ENCODE results near the gene ETNK2. TPM values are rescaled to one million over a fixed set of nuclear protein-coding genes. Genes with fewer than 3 reads are reported as not detected.
A peak's percentile ranks its signal among the peaks of the same experiment; 100 is the strongest.

Gene ETNK2
- total RNA-seq, 2 donors from 2014 or later = 4.0 to 15.8 TPM

- Histone ChIP-seq H3K9me3 (no peaks in the 10 kb centered on the region), H3K27me3 (no peaks in the 10 kb centered on the region), H3K4me1 (peaks cover 3% of the 10 kb centered on the region), H3K4me3 (no peak overlapping the region), H3K36me3 (replicated peaks in 1 of 2; ENCODE audit: insufficient read depth in 1 of 2, low read depth in 2 of 2) (peaks cover 0 to 2% of the 10 kb centered on the region in 2 donors), H3K27ac (no peak overlapping the region)
- TF ChIP-seq POLR2A (IDR thresholded peaks at IDR 0.05) = no peak
- no peak for TF ChIP-seq CTCF (IDR thresholded peaks at IDR 0.05)
- ATAC-seq (no peak), DNase-seq (no peak)
- 95 to 100% methylated on average over 1 to 2 of the region's 2 CpGs for WGBS, 2 donors
- intact Hi-C loops (cut with DNase I) = no loop called here
Observed at GRCh38 chr1:204136814-204137213, 15.0 kb downstream of the ETNK2 start.

GRCh38 chr1:204134103-204134502, 17.7 kb downstream of the ETNK2 start:
- ATAC-seq (no peak), DNase-seq (no peak)
- 79 to 81% methylated on average over 7 to 11 of the region's 11 CpGs for WGBS, 2 donors
- no peaks in the 10 kb centered on the region for H3K27me3 ChIP-seq
- H3K9me3 ChIP-seq = no peaks in the 10 kb centered on the region
- TF ChIP-seq POLR2A (IDR thresholded peaks at IDR 0.05) = no peak
- no peak for TF ChIP-seq CTCF (IDR thresholded peaks at IDR 0.05)
- no peak overlapping the region for H3K27ac ChIP-seq
- intact Hi-C loops (cut with DNase I) = no loop called here
- H3K4me1 ChIP-seq = peaks cover 30% of the 10 kb centered on the region
- no peak overlapping the region for H3K4me3 ChIP-seq
- peaks cover 0 to under 1% of the 10 kb centered on the region in 2 donors for H3K36me3 ChIP-seq (replicated peaks in 1 of 2; ENCODE audit: insufficient read depth in 1 of 2, low read depth in 2 of 2)

GRCh38 chr1:204132718-204133117, 19.1 kb downstream of the ETNK2 start:
- H3K9me3 ChIP-seq = no peaks in the 10 kb centered on the region
- ATAC-seq = no peak
- 79 to 87% methylated on average over 6 of the region's 6 CpGs for WGBS, 2 donors
- H3K27ac ChIP-seq = no peak overlapping the region
- no peak overlapping the region for H3K4me3 ChIP-seq
- H3K36me3 ChIP-seq (replicated peaks in 1 of 2; ENCODE audit: insufficient read depth in 1 of 2, low read depth in 2 of 2) = no peaks in the 10 kb centered on the region
- TF ChIP-seq POLR2A (IDR thresholded peaks at IDR 0.05) (no peak), CTCF (IDR thresholded peaks at IDR 0.05) (no peak)
- intact Hi-C loops (cut with DNase I) = no loop called here
- no peak for DNase-seq
- no peaks in the 10 kb centered on the region for H3K27me3 ChIP-seq
- peaks cover 41% of the 10 kb centered on the region for H3K4me1 ChIP-seq

- intact Hi-C loops (cut with DNase I) = no loop called here
- H3K27ac ChIP-seq = peak overlapping the region in 3 of 4 donors; percentile 90 to 93 (median 93)
- ATAC-seq (no peak), DNase-seq (no peak)
- WGBS, 2 donors = 75 to 87% methylated on average over 4 of the region's 4 CpGs
- no peaks in the 10 kb centered on the region for H3K27me3 ChIP-seq
- no peaks in the 10 kb centered on the region for H3K9me3 ChIP-seq
- no peak overlapping the region for H3K4me3 ChIP-seq
- H3K36me3 ChIP-seq (replicated peaks in 1 of 2; ENCODE audit: insufficient read depth in 1 of 2, low read depth in 2 of 2) = no peaks in the 10 kb centered on the region
- H3K4me1 ChIP-seq = peaks cover 49% of the 10 kb centered on the region
- TF ChIP-seq CTCF (IDR thresholded peaks at IDR 0.05) (no peak), POLR2A (IDR thresholded peaks at IDR 0.05) (no peak)
Observed at GRCh38 chr1:204131978-204132377, 19.9 kb downstream of the ETNK2 start.

Measured in body of pancreas (tissue), 4 donors.